ENCODE data around the gene LLGL1. TPM values are rescaled to one million over a fixed set of nuclear protein-coding genes. Genes with fewer than 3 reads are reported as not detected.
A peak's percentile ranks its signal among the peaks of the same experiment; 100 is the strongest.
"Not testable (repeated sequence)": the region's sequence is repeated elsewhere in the genome, so short reads cannot be mapped to it uniquely, and the experiment has no call there.

Gene LLGL1
- total and polyA plus RNA-seq, 9 donors = 18.3 to 35.5 (median 28.7) TPM

- Histone ChIP-seq H3K4me3 (ENCODE audit: low read length) (no peak overlapping the region), H3K4me1 (ENCODE audit: control insufficient read depth, insufficient read depth, low read length) (no peaks in the 10 kb centered on the region), H3K27ac (ENCODE audit: low read length) (no peak overlapping the region), H3K27me3 (ENCODE audit: control insufficient read depth, insufficient read depth, low read length) (no peaks in the 10 kb centered on the region), H3K9me3 (replicated peaks; ENCODE audit: control insufficient read depth, low read depth, low read length) (no peaks in the 10 kb centered on the region), H3K36me3 (ENCODE audit: control insufficient read depth, insufficient read depth, low read length) (peaks cover 68% of the 10 kb centered on the region)
- no peak for DNase-seq
- WGBS (ENCODE audit: insufficient coverage) = 87% methylated on average over 12 of the region's 19 CpGs
Measured at GRCh38 chr17:18208092-18208491, 17.3 kb upstream of the LLGL1 start.

GRCh38 chr17:18213666-18214270 lies 11.7 kb upstream of the LLGL1 start:
- Histone ChIP-seq H3K27ac (ENCODE audit: low read length) (no peak overlapping the region), H3K36me3 (ENCODE audit: control insufficient read depth, insufficient read depth, low read length) (peaks cover 21% of the 10 kb centered on the region), H3K9me3 (replicated peaks; ENCODE audit: control insufficient read depth, low read depth, low read length) (no peaks in the 10 kb centered on the region), H3K27me3 (ENCODE audit: control insufficient read depth, insufficient read depth, low read length) (no peaks in the 10 kb centered on the region), H3K4me1 (ENCODE audit: control insufficient read depth, insufficient read depth, low read length) (peaks cover 9% of the 10 kb centered on the region), H3K4me3 (ENCODE audit: low read length) (no peak overlapping the region)
- no peak for DNase-seq
- WGBS (ENCODE audit: insufficient coverage) = 30% methylated on average over 5 of the region's 7 CpGs

- 71% methylated on average over 10 of the region's 11 CpGs for WGBS (ENCODE audit: insufficient coverage)
- not testable (repeated sequence) for H3K9me3 ChIP-seq (replicated peaks; ENCODE audit: control insufficient read depth, low read depth, low read length); DNase-seq; H3K4me3 ChIP-seq (ENCODE audit: low read length); H3K36me3 ChIP-seq (ENCODE audit: control insufficient read depth, insufficient read depth, low read length); H3K27me3 ChIP-seq (ENCODE audit: control insufficient read depth, insufficient read depth, low read length); H3K27ac ChIP-seq (ENCODE audit: low read length)
- peaks cover 14% of the 10 kb centered on the region for H3K4me1 ChIP-seq (ENCODE audit: control insufficient read depth, insufficient read depth, low read length)
Measured at GRCh38 chr17:18216906-18217305, 8.5 kb upstream of the LLGL1 start.

- DNase-seq = peak; percentile 80
- no peak overlapping the region for H3K27ac ChIP-seq (ENCODE audit: low read length)
- no peaks in the 10 kb centered on the region for H3K9me3 ChIP-seq (replicated peaks; ENCODE audit: control insufficient read depth, low read depth, low read length)
- 14% methylated on average over 4 of the region's 6 CpGs for WGBS (ENCODE audit: insufficient coverage)
- no peak overlapping the region for H3K4me3 ChIP-seq (ENCODE audit: low read length)
- no peaks in the 10 kb centered on the region for H3K36me3 ChIP-seq (ENCODE audit: control insufficient read depth, insufficient read depth, low read length)
- H3K27me3 ChIP-seq (ENCODE audit: control insufficient read depth, insufficient read depth, low read length) = no peaks in the 10 kb centered on the region
- peaks cover 14% of the 10 kb centered on the region for H3K4me1 ChIP-seq (ENCODE audit: control insufficient read depth, insufficient read depth, low read length)
Measured at GRCh38 chr17:18217412-18218015, 7.9 kb upstream of the LLGL1 start.

- Histone ChIP-seq H3K4me3 (ENCODE audit: low read length) (no peak overlapping the region), H3K27me3 (ENCODE audit: control insufficient read depth, insufficient read depth, low read length) (no peaks in the 10 kb centered on the region), H3K27ac (ENCODE audit: low read length) (no peak overlapping the region), H3K36me3 (ENCODE audit: control insufficient read depth, insufficient read depth, low read length) (no peaks in the 10 kb centered on the region), H3K4me1 (ENCODE audit: control insufficient read depth, insufficient read depth, low read length) (peaks cover 14% of the 10 kb centered on the region), H3K9me3 (replicated peaks; ENCODE audit: control insufficient read depth, low read depth, low read length) (no peaks in the 10 kb centered on the region)
- WGBS (ENCODE audit: insufficient coverage) = 6% methylated on average over 2 of the region's 4 CpGs
- DNase-seq = peak; percentile 56
Measured at GRCh38 chr17:18218756-18219415, 6.5 kb upstream of the LLGL1 start.

- Histone ChIP-seq H3K4me1 (ENCODE audit: control insufficient read depth, insufficient read depth, low read length) (peaks cover 34% of the 10 kb centered on the region), H3K27me3 (ENCODE audit: control insufficient read depth, insufficient read depth, low read length) (no peaks in the 10 kb centered on the region), H3K36me3 (ENCODE audit: control insufficient read depth, insufficient read depth, low read length) (no peaks in the 10 kb centered on the region), H3K4me3 (ENCODE audit: low read length) (no peak overlapping the region), H3K27ac (ENCODE audit: low read length) (peak overlapping the region; percentile 87), H3K9me3 (replicated peaks; ENCODE audit: control insufficient read depth, low read depth, low read length) (no peaks in the 10 kb centered on the region)
- DNase-seq = no peak
- 57% methylated on average over 1 of the region's 4 CpGs for WGBS (ENCODE audit: insufficient coverage)
Measured at GRCh38 chr17:18224053-18224386, 1.4 kb upstream of the LLGL1 start.

GRCh38 chr17:18224387-18225120 lies 881 bp upstream of the LLGL1 start:
- H3K4me1 ChIP-seq (ENCODE audit: control insufficient read depth, insufficient read depth, low read length) = peaks cover 36% of the 10 kb centered on the region
- no peaks in the 10 kb centered on the region for H3K9me3 ChIP-seq (replicated peaks; ENCODE audit: control insufficient read depth, low read depth, low read length)
- DNase-seq = peak; percentile 88
- H3K4me3 ChIP-seq (ENCODE audit: low read length) = peak overlapping the region; percentile 35
- H3K27me3 ChIP-seq (ENCODE audit: control insufficient read depth, insufficient read depth, low read length) = no peaks in the 10 kb centered on the region
- H3K36me3 ChIP-seq (ENCODE audit: control insufficient read depth, insufficient read depth, low read length) = no peaks in the 10 kb centered on the region
- H3K27ac ChIP-seq (ENCODE audit: low read length) = peak overlapping the region; percentile 87
- 20% methylated on average over 11 of the region's 23 CpGs for WGBS (ENCODE audit: insufficient coverage)

- peak; percentile 58 for DNase-seq
- WGBS (ENCODE audit: insufficient coverage) = 0% methylated on average over 40 of the region's 57 CpGs
Measured at GRCh38 chr17:18225642-18226283, 328 bp downstream of the LLGL1 start.

GRCh38 chr17:18226284-18226945 lies 980 bp downstream of the LLGL1 start:
- H3K4me1 ChIP-seq (ENCODE audit: control insufficient read depth, insufficient read depth, low read length) = peaks cover 55% of the 10 kb centered on the region
- no peaks in the 10 kb centered on the region for H3K27me3 ChIP-seq (ENCODE audit: control insufficient read depth, insufficient read depth, low read length)
- peak overlapping the region; percentile 84 for H3K4me3 ChIP-seq (ENCODE audit: low read length)
- H3K27ac ChIP-seq (ENCODE audit: low read length) = peak overlapping the region; percentile 91
- no peaks in the 10 kb centered on the region for H3K36me3 ChIP-seq (ENCODE audit: control insufficient read depth, insufficient read depth, low read length)
- 20% methylated on average over 1 of the region's 16 CpGs for WGBS (ENCODE audit: insufficient coverage)
- peak; percentile 44 for DNase-seq
- H3K9me3 ChIP-seq (replicated peaks; ENCODE audit: control insufficient read depth, low read depth, low read length) = no peaks in the 10 kb centered on the region

More at GRCh38 chr17:18225642-18226283, 328 bp downstream of the LLGL1 start:
- peak overlapping the region; percentile 84 for H3K4me3 ChIP-seq (ENCODE audit: low read length)
- peaks cover 49% of the 10 kb centered on the region for H3K4me1 ChIP-seq (ENCODE audit: control insufficient read depth, insufficient read depth, low read length)
- H3K27me3 ChIP-seq (ENCODE audit: control insufficient read depth, insufficient read depth, low read length) = no peaks in the 10 kb centered on the region
- H3K27ac ChIP-seq (ENCODE audit: low read length) = peak overlapping the region; percentile 91
- no peaks in the 10 kb centered on the region for H3K9me3 ChIP-seq (replicated peaks; ENCODE audit: control insufficient read depth, low read depth, low read length)
- no peaks in the 10 kb centered on the region for H3K36me3 ChIP-seq (ENCODE audit: control insufficient read depth, insufficient read depth, low read length)
